PC-9 (cell line): Measurements from ENCODE around the gene MMP21.

ENCODE experiments used
- EZH2 ChIP-seq: fragments of 200-600 bp; sonication (generic); IDR thresholded peaks from 2 replicates; pipeline ENCODE4 v1.8.0; 2017; ENCODE audit warnings: antibody characterized with exemption, low read depth
- TF ChIP-seq, protein P1 (sequence below): fragments of 200-600 bp; sonication (generic); conservative IDR thresholded peaks from 2 replicates; pipeline ENCODE4 v1.6.1; 2017; ENCODE audit warnings: mixed run types, antibody characterized with exemption, mild to moderate bottlenecking, moderate library complexity

DNA sequence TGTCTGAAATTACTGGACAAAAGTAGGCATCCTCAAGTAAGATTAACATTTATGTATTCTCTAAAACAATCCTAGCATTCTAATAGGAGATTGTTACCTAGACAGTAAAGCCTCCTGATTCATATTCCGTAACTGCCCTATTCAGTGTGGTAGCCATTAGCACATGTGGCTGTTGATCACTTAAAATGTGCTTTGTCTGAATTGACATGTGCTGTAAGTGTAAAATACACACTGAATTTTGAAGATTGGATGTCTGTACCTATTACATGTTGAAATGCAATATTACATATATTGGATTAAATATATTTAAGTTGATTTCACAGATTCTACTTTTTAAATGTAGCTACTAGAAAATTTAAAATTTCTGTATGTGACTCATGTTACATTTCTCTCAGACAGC is 41.5 kb downstream of the MMP21 start:
- TF ChIP-seq, protein P1, sequence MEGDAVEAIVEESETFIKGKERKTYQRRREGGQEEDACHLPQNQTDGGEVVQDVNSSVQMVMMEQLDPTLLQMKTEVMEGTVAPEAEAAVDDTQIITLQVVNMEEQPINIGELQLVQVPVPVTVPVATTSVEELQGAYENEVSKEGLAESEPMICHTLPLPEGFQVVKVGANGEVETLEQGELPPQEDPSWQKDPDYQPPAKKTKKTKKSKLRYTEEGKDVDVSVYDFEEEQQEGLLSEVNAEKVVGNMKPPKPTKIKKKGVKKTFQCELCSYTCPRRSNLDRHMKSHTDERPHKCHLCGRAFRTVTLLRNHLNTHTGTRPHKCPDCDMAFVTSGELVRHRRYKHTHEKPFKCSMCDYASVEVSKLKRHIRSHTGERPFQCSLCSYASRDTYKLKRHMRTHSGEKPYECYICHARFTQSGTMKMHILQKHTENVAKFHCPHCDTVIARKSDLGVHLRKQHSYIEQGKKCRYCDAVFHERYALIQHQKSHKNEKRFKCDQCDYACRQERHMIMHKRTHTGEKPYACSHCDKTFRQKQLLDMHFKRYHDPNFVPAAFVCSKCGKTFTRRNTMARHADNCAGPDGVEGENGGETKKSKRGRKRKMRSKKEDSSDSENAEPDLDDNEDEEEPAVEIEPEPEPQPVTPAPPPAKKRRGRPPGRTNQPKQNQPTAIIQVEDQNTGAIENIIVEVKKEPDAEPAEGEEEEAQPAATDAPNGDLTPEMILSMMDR: no peak
- no peak for TF ChIP-seq EZH2
